Neural progenitor cell (in vitro differentiated cells): ENCODE measurements around the gene ATP6V0E1.

Experiments
- CTCF ChIP-seq: fragments of 200-600 bp; sonication (generic); IDR thresholded peaks from 2 replicates; pipeline ENCODE4 v1.5.1; 2017; ENCODE audit warnings: antibody characterized with exemption, mild to moderate bottlenecking
- EZH2 ChIP-seq: fragments of 200-600 bp; sonication (generic); IDR thresholded peaks from 2 replicates; pipeline ENCODE4 v1.6.1; 2017; ENCODE audit warnings: antibody characterized with exemption, mild to moderate bottlenecking, moderate library complexity
- EZH2phosphoT487 ChIP-seq: fragments of 200-600 bp; sonication (generic); IDR thresholded peaks from 2 replicates; pipeline ENCODE4 v1.6.1; 2017; ENCODE audit warnings: antibody characterized with exemption

DNA sequence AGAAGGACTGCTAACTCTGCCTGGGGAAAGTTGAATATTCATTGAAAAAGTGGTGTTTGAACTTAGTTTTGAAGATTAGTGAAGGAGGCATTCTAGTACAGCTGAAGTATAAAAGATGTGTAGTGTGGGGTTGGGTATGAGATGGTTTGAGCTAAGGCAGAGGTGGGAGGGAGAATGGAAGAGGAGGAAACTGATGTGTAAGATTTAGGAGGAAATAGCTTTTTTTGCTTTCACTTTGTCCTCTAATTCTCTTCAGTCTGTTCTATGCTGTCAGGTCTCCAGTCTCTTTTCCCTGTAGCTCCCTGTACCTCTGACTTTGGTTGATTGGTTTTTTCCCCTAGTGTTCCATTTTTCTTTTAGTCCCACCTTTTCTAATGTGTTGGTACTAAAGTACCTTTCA is 81.6 kb downstream of the ATP6V0E1 start:
- TF ChIP-seq CTCF (no peak), EZH2phosphoT487 (no peak), EZH2 (no peak)
